ENCODE measurements around the gene NTN1.
"Not testable (repeated sequence)": the region's sequence is repeated elsewhere in the genome, so short reads cannot be mapped to it uniquely, and the experiment has no call there.

NTN1 gene

DNA sequence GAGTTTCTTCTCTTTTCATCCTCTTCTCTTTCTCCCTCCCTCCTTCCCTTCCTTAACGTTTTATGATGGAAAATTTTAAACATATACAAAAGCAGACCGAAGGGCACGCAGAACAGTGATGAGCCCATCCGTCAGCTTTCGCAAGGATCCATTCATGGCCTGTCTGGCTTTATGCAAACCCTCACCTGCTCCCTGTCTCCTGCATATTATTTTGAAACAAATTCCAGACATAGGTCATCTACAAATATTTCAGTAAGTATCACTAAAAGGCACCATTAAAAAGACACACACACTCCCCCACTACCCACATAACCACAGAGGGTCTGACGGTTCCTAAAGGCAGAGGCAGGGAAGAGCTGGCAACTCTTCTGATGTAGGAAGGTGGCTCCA is 235.0 kb downstream of the NTN1 start:
- no peak for FAIRE-seq

GRCh38 chr17:9256751-9257629 is 235.7 kb downstream of the NTN1 start:
- FAIRE-seq = no peak

DNA sequence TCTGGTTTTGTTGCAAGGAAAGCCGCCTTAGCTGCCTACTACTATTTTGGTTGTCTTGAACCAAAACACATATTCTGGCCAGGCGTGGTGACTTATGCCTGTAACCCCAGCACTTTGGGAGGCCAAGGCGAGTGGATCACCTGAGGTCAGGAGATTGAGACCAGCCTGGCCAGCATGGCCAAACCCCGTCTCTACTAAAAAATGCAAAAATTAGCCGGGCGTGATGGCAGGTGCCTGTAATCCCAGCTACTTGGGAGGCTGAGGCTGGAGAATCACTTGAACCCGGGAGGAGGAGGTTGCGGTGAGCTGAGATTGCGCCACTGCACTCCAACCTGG is 236.3 kb downstream of the NTN1 start:
- FAIRE-seq = not testable (repeated sequence)

DNA sequence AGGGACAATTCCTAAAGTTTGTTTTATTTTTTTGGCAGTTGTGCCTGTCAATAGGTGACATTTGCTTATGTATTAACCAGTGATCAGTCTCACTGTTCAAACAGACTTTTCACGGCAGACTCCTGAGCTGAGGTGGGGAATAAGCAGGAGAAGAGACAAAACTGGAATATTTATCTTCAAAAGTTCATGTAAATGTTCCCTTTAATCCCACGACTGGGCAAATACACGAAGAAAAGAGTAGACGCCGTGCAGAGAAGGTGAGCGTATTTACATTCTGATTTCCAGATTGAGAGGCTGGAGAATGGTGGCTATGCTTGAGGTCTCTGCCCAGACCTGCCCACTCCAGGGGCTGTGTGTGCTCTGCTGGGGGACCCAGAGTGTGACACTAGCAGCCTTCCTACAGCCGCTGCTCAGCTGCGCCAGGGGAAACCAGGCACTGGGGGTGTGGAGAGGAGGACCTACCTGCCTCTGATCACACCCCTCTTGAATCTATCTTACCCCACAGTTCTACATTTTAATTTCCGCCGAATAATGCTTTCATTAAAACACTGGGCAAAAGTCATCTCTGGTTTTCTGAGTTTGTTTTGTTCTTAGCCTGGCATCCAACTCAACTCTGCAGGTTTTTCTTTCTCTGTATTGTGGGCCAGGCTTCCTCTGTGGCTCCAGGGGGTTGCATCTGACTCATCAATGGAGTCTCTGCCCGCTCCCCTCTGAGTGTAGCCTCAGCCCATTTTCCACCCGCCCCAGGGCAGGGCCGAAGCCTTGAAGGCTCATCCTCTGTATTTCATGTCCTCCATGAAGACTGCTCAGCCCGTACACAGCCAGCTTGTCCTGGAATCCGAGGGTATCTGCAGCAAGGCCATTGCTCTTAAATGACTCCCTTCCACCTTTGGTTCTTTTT is 237.1 kb downstream of the NTN1 start:
- no peak for FAIRE-seq

DNA sequence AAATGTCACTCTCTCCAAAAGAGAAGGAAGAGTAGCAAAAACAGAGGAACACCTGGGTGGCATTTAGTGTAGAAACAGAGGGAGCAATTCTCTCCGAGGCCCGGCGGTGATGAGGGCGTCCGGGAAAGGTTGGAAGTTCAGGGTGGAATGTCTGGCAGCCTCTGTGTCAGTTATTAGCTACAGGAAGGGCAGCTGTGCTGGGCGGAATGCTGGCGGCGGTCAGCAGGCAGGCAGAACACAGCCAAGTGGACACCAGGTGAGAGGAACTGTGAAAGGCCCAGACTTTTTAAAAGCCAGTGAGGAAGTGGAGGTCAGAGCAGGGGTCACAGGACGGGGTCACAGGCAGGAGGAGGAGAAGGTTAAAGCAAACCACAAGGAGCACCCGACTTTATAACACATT is 238.1 kb downstream of the NTN1 start:
- FAIRE-seq = no peak

DNA sequence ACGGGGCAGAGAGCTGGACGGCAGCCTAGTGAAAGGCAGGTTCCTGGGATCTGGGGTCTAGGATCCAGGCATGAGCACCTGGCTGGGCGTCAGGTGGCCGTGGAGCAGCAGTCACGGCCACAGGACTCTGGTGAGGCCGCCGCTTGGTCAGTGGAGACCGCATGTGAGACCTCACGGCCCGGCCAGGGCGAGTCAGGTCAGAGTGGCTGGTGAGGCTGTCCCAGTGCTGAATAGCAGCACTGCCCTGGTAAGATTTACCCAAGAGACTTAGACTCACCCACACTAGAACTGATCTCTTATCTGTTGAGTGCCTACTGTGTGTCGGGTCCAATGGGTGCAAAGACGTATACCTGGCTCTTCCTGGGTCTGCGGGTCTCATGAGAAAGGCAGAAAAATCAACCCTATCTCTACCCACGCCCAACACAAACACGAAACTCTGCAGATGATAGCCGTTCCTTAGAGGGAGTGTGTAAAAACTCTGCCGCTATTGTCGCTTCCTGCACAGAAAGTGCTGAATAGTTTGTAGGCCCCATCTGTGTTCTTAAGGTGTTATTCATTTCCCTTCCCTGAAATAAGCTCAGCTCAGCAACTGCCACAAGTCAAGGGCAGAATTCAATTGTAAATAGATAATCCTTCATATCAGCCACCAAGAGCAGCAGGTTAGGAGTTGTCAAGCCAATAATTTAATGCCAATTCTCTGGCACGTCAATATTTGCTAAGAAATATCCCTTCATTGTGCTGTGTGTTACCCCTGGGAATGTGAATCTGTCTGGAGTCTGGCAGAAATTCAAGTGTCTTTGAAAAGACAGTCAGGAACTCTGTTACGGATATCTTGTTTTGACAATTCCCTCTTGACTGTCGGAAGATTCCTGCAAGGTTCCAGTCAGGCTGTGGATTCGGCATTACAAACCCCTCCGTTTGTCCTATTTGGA is 240.0 kb downstream of the NTN1 start:
- FAIRE-seq = no peak

GRCh38 chr17:9266031-9266680 is 244.8 kb downstream of the NTN1 start:
- FAIRE-seq = no peak

GRCh38 chr17:9266697-9267117 is 245.4 kb downstream of the NTN1 start:
- FAIRE-seq = no peak

GRCh38 chr17:9268546-9268945 is 247.2 kb downstream of the NTN1 start:
- FAIRE-seq = no peak

DNA sequence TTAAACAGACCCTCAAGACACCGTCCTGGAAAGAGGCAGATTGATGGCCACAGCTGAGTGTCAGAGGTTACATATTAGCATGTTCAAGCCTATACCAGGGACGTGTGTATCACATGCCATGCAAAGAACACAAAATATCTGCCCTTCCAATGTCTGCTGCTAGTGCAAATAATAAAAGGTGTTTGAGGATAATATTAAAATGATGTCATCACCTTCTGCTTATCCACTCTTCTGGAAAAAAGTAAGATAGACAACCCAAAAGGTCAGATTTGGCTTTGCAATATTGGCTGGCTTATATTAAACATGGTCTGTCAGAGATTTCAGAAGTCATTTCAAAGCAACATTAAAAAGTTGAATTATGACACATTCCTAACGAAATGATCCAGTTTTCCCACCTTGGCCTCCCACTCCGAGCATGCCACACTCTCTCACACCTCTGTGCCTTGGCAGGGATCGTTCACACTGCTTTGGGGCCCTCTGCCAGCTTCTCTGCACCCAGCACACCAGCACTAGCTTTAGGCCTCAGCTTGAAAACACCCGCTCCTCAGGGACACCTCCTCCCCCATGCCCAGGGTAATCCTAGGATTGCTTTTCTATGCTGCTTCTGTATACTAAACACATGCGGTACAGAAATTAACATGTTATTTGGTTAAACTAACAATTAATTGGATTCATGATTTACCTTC is 248.2 kb downstream of the NTN1 start:
- no peak for FAIRE-seq

- no peak for FAIRE-seq
Measured at GRCh38 chr17:9270921-9271320, 249.6 kb downstream of the NTN1 start.

DNA sequence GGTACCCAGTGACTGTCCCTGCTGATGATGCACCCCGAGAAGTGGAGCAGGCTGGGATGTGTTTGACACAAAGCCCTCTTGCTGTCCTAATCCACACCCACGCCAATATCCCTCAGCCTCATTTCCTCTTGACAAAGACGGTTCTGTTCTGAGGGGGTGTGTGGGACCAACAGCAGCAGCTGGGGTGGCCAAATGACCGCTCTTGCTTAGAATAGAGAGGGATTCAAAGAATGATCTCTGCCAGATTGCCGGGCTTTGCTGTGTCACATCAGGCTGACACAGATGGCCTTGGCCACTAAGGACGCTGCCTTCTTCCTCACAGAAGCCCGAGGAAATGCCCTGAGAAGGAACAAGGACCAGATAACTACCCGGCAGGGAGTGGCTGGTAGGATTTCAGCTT is 250.7 kb downstream of the NTN1 start:
- FAIRE-seq = no peak

- no peak for FAIRE-seq
Measured at GRCh38 chr17:9272501-9273200, 251.3 kb downstream of the NTN1 start.

GRCh38 chr17:9273428-9274391 is 252.4 kb downstream of the NTN1 start:
- no peak for FAIRE-seq

- no peak for FAIRE-seq
Measured at GRCh38 chr17:9274973-9275372, 253.7 kb downstream of the NTN1 start.

- no peak for FAIRE-seq
Measured at GRCh38 chr17:9279893-9280292, 258.6 kb downstream of the NTN1 start.

DNA sequence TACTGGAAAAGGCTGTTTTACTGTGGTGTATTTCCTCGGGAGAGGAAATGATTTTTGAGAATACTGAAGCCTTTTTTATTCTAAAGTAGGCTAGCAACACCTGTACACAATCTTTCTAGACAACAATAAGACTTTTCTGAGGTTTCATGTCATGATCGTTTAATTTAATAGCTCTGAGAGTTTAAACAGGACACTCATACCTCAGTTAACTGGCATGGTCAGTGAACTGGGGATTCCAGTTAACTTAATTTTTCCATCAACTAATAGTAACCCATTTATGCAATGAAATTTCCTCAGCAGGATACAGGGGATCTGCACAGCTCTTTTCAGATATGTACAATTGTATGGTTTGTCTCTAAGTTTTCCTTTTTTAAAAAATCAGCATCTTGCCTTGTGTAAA is 262.6 kb downstream of the NTN1 start:
- FAIRE-seq = no peak

- no peak for FAIRE-seq
Measured at GRCh38 chr17:9284884-9285283, 263.6 kb downstream of the NTN1 start.

DNA sequence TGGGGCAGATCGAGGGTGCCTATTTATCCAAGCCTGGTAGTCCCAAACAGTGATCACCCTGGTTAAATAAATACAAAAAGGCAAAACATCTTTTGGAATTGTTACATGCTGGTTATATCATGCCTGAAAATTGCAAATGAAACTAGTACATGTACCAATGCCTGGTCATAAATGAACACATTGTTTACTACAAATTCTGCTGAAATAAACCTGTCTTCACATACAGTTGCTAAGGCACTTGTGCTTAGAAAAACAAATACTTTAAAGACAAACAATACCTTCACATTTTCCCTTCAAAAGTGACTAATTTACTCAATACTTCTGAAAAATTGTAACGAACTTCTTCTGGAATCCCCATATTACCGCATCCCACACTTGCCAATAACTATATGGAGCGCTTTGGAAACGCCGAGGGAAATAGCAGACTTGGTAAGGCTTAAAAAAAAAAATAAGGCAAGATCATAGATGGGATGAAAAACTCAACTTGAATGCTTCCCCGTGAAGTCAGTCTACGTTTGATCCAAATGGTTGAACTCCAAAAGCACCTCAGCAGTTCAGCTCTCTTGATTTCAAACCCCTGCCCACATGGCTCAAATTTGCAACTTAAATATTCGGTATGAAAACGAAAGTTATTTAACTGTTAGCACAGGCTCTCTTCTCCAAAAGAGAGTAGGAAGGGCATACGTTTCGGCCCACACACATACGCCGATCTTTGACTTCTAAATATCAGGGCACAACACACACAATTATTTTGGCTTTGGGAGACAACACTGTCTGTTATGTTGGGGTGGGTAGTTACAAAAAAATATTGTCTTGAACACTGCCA is 264.5 kb downstream of the NTN1 start:
- FAIRE-seq = no peak

Data from colon (tissue), 2 donors.